ENCODE measurements around the gene ABHD2.

DNA sequence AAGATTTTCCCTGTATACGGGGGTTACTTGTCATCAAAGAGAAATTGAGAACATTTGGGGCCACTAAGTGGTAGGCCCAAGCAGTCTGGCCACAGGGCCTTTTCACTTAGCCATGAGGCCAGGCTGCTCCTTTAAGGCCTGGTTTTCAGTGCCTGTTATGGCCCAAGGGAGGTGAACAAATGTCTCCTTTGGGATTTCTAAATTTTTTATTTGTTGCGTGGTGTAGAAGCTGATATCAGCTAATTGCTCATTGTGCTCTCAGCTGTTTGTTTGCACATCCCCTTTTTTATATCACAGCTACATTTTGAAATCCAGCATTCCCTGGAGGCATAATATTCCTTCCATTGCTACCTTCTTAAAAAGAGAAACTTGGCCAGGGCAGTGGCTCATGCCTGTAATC, 84.7 kb downstream of the ABHD2 start:
- TF ChIP-seq POLR2A (IDR thresholded peaks at IDR 0.05) (no peak), CTCF (IDR thresholded peaks at IDR 0.05) (no peak), EP300 (IDR thresholded peaks at IDR 0.05) (no peak), POLR2AphosphoS5 (IDR thresholded peaks at IDR 0.05) (no peak)

Data from upper lobe of left lung (tissue), 4 donors.